ENCODE data around the gene FCAMR.

- no peak for TF ChIP-seq CTCF (IDR thresholded peaks at IDR 0.05)
- no peak for TF ChIP-seq EP300 (IDR thresholded peaks at IDR 0.05)
Measured at GRCh38 chr1:206918076-206918475, 52.2 kb downstream of the FCAMR start.
